Measurements from ENCODE around the gene NACC1.
A peak's percentile ranks its signal among the peaks of the same experiment; 100 is the strongest.

NACC1 gene

DNA sequence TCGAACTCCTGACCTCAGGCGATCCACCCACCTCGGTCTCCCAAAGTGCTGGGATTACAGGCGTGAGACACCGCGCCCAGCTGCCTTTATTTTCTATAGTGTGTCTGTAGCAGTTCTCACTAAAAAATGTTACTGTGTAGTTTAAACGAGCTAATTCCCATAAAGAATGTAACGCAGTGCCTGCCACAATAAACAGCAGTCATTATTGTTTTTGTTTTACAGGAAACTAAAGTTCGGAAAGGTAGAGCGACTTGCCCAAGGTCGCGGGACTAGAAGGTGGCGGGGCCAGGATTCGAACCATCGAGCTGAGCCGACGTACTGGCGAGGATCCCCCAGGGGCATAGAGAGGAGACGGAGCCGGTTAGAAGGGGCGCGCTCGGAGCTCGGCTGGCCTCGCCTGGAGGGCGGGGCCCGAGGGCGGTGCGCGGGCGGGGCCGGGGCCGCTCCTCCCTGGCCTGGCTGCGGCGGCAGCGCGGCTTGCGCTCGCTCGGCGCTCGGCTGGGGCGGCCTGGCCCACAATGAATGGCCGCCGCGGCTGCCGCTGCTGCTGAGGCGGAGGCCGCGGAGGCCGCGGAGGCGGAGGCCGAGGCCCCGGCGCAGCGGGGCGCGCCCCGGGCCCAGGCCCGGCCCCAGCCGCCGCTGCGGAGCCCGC, at the start of gene NACC1:
NACC1 (plus strand) TSS at position 493 of the 652 bp plus-strand sequence. CDS start 16,944 bp downstream, outside the sequence.
- peak; percentile 88 to 91 for DNase-seq

DNA sequence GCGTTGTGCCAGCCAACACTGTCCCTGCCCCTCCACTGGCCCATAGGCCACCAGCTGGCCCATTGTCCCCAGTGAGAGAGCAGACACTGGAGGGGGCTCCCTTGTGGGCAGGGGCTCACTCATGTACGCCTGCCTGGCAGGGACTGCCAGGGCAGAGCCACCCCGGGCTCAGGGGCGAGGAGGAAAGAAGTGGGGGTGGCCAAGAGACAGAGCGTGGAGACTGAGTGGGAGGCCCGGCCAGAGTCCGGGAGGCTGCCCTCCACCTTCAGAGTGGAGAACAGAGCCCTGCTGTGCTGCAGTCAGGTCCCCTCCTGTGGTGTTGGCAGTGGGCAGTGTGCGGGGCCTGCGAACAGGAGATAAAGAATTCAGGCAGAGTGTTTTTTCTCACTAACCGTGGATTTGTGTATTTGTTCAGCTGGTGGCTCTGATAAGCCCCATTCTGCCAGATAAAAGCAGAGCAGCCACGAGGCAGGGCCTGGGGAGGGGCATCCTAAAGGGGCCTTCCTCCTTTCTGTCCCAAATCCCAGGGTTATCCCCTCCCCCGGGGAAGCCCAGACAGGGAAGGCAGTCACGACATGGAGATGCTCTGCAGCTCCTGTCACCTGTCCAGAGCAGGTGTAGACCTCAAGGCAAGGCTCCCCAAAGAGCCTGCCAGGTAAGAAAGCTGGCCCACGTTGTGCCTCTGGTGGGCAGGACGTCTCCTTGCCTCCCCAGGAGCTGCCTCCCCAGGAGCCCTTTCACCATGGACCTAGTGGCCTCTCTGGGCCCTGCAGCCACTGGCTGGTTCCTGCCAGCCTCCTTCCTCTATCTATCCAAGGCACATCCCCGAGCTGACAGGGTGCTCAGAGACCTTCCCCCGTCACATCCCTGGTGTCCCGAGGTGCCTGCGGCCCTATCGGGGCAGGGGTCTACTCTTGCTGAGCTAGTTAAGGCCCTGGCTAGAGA, 48.4 kb upstream of the NACC1 start:
- DNase-seq = no peak

DNA sequence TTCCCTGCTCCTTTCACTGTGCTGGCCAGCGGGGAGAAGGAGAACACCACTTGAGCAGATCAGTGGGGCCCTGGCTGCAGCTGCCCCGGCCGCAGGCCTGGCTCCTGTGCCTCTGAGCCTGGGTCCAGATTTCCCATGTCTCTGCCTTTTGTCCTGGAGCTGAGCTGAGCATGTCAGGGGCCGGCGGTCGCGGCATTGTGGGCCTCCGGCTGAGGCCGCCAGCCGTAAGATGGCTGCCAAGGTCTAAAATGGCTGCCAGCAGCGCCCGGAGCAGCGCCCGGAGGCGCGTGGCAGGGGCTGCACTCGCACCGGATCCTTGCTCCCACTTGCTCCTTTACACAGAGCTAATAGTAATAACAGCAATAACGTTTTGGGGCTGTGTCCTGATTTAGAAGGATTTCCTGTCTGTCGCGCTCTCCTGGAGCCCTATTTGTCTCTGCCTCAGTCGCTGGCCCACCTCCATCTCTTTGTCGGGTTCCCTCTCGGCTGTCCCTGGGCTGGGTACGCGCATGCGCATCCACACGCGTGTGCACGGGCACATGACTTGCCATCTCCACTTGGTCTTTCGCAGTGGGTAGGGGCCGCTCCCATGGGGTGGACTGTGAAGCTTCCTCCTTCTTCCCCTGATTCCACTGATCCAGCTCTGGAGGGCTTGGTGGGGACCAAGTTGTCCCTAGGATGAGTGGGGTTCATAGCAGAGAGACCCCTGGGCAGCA, 47.5 kb upstream of the NACC1 start:
- DNase-seq = no peak

DNA sequence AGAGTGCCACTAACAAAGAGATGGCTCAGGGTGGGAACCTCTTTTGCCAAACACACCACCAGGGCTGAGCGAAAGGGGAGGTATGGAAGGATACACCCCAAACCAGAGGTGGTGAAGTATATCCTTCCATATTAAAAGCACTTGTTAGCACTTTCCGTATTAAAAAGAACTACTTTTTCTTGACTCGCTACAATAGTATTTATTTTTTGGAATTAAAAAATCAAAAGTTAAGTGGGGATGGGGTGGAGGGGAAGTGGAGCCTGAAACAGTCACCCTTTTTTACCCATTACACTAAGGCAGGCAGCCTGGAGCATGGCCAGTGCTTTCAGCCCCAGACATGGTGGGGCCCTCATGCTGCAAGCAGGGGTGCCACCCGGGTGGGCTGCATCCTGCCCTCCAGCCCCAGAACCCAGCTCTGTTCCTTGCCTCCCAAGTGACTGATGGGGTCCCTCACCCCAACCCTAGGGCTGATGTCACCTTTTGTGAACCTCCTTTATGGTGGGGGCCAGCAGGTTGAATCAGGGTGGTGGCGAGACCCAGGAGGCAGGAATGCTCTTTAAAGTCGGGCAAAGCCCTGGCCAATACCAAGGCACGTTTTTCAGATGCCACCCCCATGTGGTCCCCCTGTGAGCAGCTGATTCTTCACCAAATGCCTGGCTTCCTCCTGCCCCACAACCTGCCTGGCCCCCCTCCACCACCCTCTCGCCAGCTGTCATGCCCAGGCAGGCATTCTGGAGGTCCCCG, 46.4 kb upstream of the NACC1 start:
- DNase-seq = no peak

DNA sequence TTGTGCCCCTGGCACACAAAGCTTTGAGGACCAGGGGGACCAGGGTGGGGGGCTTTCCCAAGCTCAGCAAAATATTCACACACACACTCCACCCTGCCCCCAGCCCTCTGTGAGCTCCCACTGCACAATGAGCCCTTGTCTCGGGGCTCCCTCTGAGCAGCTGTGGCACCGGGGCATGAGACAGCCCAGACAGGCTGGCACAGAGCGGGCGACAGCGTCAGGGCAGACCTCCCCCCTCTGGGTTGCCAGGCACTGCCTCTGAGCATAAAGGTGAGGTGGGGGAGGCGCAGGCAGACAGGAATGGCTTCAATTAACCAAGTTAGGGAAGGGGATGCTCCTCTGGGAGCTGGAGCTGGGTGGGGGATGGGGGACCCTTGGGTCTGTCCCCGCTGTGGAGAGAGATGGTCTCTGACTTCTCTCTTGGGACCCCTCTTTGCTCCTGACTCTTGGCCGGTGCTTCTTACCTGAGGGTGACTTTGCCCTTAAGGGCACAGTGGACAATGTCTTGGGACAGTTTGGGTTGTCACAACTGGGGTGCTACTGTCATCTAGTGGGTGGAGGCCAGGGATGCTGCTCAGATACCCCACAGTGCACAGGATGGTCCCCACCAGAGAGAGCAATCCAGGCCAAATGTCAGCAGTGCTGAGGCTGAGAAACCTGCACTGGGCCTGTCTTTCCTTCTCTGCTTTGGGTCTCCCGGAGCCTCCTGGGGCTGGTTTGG, 45.7 kb upstream of the NACC1 start:
- DNase-seq = no peak

DNA sequence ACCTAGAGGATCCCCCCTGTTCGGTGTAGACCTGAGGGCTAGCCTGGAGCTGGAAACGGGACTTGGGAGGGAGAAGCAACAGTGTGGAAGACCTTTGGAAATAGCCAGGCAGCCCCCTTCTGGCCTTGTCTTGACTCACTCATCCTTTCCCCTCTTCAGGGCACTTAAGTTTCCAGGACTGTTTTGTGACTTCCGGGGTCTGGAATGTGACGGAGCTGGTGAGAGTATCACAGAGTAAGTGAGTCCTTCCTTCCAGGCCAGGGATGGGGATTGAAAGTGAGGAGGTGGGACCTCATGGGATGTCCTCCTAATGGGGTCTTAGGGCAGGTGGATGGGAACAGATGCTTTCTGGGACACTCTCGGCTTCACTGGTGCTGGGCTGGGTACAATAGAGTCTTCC, 44.8 kb upstream of the NACC1 start:
- DNase-seq = no peak

DNA sequence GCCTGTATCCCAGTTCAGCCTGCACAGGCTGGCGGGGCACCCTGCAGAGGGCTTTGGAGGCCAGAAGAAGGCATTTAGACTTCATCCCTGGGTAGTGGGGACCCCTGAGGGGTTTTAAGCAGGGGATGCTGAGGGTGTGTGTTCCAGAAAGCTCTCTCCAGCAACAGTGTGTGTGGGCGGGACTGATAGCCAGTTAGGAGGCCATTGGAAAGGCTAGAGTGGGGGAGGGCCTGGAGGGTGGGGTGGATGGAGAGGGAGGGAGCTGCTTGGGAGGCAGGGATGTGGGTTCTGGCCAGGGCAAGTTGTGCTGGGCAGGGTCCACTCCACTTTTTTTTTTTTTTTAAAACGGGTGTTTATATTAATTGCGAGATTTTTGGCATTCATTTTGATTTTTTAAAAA, 43.7 kb upstream of the NACC1 start:
- no peak for DNase-seq

DNA sequence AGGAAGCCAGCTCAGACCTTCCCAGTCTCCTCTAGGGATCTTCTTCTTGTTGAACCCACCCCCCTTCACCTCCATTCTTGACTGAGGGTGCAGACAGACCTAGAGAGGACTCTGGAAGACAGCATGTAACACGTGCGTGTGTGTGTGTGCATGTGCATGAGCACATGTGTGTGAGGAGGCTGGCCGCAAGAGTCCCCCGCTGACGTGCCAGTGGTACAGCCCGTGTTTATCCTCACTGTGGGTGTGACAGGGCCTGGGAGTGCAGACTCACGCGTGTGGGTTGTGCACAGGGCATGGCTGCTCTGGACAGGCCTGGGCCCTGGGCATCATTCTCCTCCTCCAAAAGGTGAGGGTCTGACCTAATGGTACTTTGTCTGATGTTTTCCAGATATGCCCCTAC, 41.7 kb upstream of the NACC1 start:
- no peak for DNase-seq

DNA sequence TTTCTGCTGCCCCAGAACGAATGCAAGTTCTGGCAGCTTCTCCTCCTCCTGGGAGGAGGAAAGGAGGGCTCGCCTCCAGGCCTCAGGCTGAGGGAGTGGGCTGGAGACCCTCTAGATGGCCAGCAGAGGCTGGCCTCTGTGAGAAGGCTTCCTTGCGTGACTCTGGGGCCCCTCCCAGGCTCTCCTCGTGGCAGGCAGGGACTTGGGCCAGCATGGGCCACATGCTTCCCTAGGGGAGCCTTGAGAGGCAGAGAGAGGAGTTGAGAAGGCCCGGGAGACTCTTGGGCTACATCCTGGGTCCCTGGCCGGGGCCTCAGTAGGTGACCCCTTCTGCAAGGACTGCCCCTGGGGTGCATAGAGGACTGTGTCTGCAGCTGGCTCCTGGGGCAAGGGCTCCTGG, 41.3 kb upstream of the NACC1 start:
- no peak for DNase-seq

DNA sequence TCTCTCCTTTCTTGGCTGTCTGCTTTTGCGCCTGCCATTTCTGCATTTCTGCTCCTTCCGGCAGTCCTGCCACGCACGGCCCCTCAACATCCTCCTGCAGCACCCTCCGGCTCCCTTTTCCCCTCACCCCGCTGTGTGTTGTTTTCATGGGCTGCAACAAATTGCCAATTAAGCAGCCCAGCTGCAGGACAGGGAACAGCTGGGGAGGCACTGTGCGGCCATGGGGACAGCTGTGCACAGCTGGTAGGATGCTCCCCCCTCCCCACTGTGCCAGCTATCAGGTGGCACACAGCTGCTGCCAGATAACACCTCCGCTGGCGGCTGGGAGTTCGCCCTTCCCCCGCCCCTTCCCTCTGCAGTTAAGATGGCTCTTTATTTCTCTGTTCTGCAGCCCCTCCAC, 40.8 kb upstream of the NACC1 start:
- no peak for DNase-seq

DNA sequence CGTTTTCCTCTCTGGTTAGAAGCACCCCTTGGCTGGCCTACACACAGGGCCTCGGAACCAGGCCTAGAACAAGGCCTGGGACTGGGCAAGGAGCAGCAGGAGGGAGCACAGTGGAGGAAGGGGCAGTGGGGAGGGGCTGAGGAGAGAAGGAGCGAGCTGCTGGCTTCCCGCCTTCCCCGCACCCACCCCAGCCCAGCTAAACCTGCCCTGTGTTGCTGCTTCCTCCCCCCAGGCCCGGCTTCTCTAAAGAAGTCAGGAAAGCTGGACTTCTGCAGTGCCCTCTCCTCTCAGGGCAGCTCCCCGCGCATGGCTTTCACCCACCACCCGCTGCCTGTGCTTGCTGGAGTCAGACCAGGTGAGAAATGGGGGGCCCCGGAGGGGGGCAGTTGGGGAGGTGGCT, 39.7 kb upstream of the NACC1 start:
- no peak for DNase-seq

DNA sequence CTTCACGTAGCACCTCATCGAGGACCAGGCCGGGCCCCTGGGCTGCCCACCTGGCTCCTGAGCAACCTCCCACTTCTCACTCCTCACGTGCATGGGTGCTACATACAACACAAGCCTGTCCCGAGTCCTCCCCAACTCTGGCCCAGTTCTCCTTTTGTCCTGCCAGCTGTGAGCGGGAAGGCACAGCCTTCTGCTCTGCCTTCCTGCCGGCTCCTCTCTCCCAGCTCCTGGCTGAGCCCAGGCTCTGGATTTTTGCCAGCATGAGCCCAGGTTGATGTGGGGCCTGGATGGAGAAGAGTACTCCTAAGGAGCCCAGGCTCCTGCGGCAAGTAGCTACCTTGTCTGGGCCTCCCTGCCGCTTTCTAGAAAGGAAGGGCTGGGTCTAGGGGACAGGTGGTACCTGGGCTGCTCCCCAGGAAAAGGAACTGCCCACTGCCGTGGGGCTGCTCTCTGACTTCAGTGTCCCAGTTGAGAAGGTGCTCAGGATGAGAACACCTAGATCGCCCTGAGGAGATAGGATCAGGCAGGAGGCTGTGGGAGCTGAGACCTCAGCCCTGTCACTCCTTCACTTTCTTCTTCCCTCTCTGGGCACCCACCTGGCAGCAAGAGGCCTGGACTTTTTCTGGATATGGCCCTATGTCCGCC, 39.0 kb upstream of the NACC1 start:
- no peak for DNase-seq

DNA sequence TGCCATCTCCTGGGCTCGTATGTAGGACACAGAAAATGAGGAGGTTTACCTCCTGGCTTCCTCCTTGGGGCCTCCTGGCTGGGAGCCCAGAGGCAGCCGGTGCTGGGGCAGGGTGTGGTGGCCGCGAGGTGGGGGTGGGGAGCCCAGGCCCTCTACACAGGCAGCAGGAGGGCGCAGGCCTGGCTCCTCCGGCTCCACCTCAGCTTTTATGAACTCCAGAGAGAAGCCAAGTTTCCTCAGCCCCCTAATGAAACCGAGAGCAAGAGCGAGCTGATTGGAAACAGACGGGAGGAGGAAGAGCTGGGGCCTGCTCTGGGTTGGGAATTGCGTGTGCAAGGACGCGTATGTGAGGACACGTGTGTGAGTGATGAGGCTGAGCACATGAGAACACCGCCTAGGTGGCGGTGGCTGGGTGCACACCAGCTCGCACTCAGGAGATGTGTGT, 38.5 kb upstream of the NACC1 start:
- no peak for DNase-seq

DNA sequence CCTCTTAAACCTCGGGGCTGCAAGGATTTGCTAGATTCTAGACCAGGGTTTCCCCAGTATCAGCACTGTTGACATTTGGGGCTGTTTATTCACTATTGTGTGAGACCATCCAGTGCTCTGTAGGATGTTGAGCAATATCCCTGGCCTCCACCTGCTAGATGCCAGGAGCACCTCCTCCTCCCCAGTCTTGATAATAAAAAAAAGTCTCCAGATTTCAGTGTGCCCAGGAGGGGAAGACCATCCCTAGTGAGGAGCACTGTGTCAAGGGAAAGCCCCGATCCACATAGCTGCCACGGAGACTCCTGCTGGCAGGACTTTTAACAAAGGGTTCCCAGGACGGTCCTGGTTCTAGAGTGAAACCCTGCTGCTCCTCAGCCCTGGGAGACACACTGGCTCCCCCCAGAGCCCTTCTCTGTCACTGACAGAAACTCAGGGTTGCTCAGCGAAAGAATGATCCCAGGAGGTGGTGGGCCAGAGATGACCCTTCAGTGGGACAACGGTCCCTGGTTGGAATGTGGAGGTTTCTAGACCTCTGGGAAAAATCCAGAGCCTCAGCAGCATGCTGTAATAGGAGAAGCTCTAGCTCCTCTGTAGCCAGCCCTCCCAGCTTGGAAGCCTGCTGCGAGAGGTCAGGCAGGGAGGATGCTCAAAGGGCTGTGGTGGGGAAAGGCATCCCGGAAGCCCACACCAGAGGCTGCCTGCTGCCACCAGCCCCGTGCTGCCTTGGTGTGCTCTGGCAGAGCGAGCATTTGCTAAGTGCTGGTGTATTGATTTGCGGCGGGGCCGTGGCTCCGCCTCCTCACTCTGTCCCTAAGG, 35.7 kb upstream of the NACC1 start:
- no peak for DNase-seq

DNA sequence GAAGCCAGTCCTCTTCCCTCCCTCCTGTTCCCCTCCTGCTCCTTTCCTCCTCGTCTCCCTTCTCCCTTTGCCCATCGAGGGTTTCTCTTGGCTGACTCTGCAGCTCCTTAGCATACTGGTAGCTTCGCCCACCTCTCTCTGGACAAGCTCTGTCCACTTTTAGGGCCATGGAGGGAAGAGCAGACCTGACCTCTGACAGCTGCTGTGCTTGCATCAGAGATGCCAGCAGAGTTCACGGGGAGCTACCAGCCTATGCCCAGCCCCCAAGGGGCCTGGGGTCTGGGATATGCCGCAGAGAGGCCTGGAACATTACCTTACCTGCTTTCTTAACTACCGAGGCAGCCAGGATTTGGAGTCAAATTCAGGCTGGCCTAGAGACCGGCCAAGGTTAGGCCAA, 35.1 kb upstream of the NACC1 start:
- no peak for DNase-seq

DNA sequence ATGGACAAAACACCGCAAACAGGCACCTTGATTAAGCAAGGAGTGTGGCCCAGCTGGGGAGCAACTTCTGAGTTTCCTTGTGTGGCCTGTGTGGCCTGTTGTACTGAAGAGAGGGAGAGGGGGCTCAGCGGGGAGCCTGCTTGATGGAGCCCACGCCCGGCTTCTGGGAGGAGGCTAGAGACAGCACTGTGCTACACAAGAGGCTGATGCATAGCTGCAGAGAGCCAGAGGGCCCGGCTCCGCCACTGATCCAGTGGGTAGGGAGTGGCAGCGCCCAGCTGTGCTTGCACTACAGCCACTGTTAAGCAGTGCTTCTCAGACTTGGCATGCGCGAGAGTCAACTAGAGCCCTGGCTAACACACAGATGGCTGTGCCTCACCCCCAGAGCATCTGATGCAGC, 34.4 kb upstream of the NACC1 start:
- no peak for DNase-seq

DNA sequence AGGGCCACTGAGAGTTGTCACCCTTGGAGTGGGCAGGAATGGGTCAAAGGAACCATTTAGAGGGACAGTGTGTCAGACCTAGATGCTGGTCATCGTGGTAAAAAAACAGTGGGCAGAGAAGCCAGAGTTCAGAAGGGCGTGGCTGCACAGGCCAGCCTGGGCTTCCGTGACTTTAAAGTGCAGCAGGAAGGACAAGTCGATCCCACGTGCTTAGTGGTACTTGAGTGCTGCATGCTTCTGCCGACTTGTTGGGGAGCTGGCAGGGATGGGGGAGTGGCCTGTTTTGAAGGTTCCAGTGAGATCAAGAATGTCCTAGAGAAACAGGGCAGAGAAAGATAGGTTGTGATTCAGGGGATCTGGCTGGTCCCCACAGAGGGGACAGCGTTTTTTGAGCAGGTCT, 32.4 kb upstream of the NACC1 start:
- DNase-seq = no peak

DNA sequence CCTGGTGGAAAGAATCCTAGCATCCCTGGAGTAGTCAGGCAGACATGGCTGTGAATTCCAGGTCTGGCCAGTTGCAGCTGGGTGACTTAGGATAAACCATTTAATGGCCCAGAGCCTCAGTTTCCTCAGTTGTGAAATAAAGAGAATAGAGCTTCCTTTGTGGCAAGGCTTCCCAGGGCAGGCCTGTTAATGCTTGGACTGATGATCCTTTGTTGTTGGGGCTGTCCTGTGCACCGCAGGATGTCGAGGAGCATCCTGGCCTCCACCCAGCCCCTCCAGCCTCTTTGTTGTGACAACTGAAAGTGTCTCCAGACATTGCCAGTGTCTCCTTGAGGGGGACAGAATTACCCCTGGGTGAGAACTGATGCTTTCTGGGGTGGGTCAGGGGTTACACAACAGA, 31.7 kb upstream of the NACC1 start:
- DNase-seq = no peak

DNA sequence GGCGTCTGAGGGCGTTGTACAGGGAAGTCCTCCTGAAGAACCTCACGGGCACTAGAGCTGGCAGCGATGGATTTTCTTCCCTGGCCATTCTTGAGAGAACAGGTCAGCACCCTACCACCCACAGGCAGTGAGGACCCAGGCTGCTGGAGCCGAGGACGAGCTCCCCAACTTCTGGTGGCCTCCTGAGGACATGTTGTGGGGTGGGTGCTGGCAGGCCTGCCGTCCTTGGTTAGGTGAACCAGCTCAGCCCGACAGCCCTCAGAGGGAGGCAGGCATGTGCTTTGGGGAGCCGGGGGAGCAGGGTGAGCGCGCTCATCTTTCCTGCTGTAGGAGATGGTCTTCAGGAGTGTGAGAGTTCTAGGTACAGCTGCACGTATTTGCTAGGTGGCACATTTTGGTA, 30.8 kb upstream of the NACC1 start:
- no peak for DNase-seq

DNA sequence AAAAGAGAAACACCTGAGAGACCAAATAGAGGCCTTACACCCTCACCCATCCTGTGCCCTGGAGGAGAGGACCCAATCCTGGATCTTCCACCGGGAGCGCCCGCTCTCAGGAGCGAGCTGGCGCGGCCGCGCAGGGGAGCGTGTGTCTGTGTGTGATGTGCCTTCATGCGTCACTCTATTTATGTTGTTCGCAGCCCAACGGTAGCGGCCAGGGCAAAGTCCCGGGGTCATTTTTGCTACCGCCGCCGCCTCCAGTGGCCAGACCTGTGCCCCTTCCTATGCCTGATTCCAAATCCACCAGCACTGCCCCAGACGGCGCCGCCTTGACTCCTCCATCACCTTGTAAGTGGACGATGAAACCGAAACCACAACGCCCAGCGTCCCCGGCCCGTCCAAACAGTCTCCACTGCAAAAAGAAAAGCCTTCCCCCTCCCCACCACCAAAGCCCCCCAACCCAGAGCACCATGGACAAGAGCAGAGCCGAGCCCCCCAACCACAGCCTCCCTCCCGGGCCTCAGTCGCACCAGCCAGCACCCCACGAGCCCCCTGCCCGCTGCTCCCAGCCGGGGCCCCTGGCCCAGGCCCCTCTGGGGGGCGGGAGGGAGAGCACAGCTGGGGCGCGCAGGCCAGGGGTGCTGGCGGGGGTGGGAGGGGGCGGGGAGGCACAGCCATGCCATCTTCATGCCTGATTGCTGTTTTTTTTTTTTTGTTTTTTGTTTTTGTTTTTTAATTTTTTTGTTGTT, 30.1 kb upstream of the NACC1 start:
- no peak for DNase-seq

Measured in activated CD4-positive, alpha-beta T cell treated with anti-CD3 and anti-CD28 coated beads, Interleukin-2, amount 50 U/mL, for 48 hours (primary cell).